DMS153 treated with DMSO at 0.1 percent for 48 hours (cell line): Measurements from ENCODE around the gene TTC39B.
"Not testable (repeated sequence)": the region's sequence is repeated elsewhere in the genome, so short reads cannot be mapped to it uniquely, and the experiment has no call there.

Experiments used
- DNase-seq: peaks from one replicate; lab custom pipeline; 2025; ENCODE audit not compliant: unreplicated experiment; lab: John Stamatoyannopoulos, UW

The TTC39B gene

GRCh38 chr9:15306757-15307522 is at the start of gene TTC39B:
TTC39B (minus strand) TSS chr9:15307216; CDS start chr9:15307125, 91 bp downstream.
- peak; percentile 92 for DNase-seq

- no peak for DNase-seq
These were observed 48.7 kb upstream of the TTC39B start for GRCh38 chr9:15355669-15356068.

- no peak for DNase-seq
These were observed 47.7 kb upstream of the TTC39B start for GRCh38 chr9:15354713-15355112.

- DNase-seq, result no peak
These were observed 46.9 kb upstream of the TTC39B start for GRCh38 chr9:15353892-15354291.

- no peak for DNase-seq
These were observed 45.3 kb upstream of the TTC39B start for GRCh38 chr9:15352306-15352705.

- peak; percentile 85 for DNase-seq
These were observed 43.1 kb upstream of the TTC39B start for GRCh38 chr9:15349892-15350761.

- no peak for DNase-seq
These were observed 39.8 kb upstream of the TTC39B start for GRCh38 chr9:15346837-15347236.

GRCh38 chr9:15344191-15344590 is 37.2 kb upstream of the TTC39B start:
- no peak for DNase-seq

- no peak for DNase-seq
These were observed 26.4 kb upstream of the TTC39B start for GRCh38 chr9:15333376-15333881.

- no peak for DNase-seq
These were observed 25.9 kb upstream of the TTC39B start for GRCh38 chr9:15332939-15333338.

GRCh38 chr9:15329539-15330109 is 22.6 kb upstream of the TTC39B start:
- DNase-seq, result no peak

GRCh38 chr9:15328946-15329345 is 21.9 kb upstream of the TTC39B start:
- no peak for DNase-seq

- DNase-seq, result not testable (repeated sequence)
These were observed 15.7 kb upstream of the TTC39B start for GRCh38 chr9:15322695-15323094.

GRCh38 chr9:15319661-15320060 is 12.6 kb upstream of the TTC39B start:
- not testable (repeated sequence) for DNase-seq

- DNase-seq, result no peak
These were observed 10.8 kb upstream of the TTC39B start for GRCh38 chr9:15317836-15318235.

GRCh38 chr9:15311607-15312006 is 4.6 kb upstream of the TTC39B start:
- DNase-seq, result no peak

- DNase-seq, result no peak
These were observed 3.3 kb upstream of the TTC39B start for GRCh38 chr9:15310107-15310850.

GRCh38 chr9:15308511-15308910 is 1.5 kb upstream of the TTC39B start:
- DNase-seq, result no peak

GRCh38 chr9:15307523-15307841 is 466 bp upstream of the TTC39B start:
- DNase-seq, result no peak

- peak; percentile 89 for DNase-seq
These were observed 804 bp downstream of the TTC39B start for GRCh38 chr9:15306068-15306756.
